Raji (cell line): ENCODE results near the gene TSPAN9.

ENCODE experiments used
- POLR2A ChIP-seq: IDR thresholded peaks from 2 replicates; pipeline ENCODE4 v1.6.1; 2011; ENCODE audit warnings: low read depth, low read length, control low read depth; ENCODE audit not compliant: insufficient read depth

Gene TSPAN9

DNA sequence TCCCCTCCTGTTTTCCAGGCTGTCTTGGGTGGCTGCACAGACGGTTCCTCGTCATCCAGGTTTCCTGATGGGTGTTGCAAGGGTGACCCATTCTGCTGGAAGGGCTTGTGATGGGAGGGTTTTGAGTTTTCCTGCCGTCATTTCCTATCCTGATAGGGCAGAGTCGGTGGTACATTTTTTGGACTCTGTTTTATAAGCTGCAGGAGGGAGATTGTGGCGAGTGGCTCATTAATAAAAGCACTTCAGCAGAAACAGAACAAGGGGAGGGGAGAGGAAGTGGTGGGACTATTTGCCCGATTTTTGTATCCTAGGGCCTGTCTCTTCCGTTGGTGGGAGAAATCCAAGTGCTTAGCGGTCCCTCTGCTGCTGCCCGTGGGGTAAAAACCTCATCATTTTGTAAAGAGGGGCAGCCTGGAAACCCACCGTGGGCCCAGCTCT lies 40.0 kb downstream of the TSPAN9 start:
- TF ChIP-seq POLR2A, result no peak

DNA sequence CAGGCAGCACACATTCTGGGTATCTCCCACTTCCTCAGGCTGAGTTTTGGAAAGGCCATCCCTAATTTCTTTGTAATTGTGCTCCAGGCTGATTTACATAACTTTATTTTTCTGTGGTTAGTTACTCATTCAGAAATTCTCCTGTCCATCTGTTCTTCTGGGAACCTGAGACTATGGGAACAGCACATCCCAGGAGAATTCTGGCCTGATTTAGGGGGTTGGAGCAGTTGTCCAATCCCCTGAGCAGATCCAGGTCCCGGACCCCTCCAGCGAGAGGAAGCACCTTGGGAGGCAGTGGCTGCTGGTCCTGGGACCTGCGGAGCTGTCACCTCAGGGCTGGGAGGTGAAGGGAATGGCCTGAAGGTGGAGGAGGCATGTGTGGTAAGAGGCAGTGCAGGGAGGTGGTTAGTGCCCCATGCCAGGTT lies 40.4 kb downstream of the TSPAN9 start:
- TF ChIP-seq POLR2A, result no peak

DNA sequence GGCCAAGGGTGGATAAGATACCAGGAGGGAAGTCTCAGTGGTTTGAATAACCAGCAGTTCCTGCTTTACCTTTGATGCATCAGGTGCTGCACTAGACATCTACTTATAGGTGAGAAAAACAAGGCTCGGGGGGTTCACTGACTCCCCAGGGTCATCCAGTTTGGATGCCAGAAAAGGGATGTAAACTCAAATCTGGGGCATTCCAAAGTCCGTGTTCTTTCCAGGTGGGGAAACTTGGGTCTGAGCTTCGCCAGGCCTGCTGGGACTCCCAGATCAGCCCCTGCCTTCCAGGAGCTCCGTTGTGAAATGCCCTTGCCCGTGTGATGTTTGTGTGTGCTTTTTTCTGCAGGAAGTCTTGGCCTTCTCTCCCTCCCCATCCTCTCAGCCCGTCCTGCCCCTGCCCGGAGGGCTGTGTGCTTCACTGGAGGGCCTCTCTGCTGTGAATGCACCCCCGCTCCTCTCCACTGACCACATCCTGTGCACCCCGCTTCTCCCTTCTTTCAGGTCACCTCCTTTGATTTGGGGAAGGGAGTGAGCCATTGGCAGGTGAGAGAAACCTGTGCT lies 42.1 kb downstream of the TSPAN9 start:
- TF ChIP-seq POLR2A, result no peak

DNA sequence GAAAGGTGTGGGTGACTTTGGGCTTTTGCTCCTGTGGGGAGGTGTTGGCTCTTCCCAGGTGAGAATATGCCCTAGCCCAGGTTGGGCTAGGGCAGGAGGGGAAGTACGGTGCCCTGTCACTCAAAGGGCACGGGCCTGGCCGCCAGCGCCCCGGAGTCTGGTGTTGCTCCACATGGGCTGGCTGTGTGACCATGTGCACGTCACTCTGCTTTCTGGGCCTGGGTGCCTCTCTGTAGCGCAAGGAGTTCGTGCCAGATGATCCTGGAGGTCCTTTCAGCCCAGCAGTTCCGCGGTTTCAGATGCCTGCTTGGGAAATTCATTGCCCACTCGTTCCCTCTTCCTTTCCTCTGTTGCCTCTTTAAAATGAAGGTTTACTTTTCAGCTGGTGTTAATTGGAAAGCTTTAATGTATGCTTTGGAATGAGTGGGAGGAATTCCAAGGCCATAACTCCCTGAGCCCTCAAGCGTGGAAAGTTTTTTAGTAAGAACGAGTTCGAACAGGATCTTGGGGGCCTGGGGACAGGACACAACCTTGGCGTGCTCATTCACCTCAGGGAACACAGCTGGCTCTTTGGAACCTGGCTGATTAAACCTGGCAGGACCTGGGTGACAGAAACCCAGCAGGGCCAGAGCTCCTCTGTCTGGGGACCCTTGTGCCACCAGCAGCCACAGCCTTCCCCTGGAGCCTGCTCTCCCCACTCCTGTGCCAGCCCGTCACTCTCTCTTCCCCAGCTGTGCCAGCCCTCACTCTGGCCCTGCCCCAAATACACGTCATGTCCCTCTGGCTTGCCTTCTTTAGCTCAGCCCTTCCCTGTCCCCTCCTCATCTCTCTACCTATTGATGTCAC lies 42.8 kb downstream of the TSPAN9 start:
- TF ChIP-seq POLR2A, result no peak

DNA sequence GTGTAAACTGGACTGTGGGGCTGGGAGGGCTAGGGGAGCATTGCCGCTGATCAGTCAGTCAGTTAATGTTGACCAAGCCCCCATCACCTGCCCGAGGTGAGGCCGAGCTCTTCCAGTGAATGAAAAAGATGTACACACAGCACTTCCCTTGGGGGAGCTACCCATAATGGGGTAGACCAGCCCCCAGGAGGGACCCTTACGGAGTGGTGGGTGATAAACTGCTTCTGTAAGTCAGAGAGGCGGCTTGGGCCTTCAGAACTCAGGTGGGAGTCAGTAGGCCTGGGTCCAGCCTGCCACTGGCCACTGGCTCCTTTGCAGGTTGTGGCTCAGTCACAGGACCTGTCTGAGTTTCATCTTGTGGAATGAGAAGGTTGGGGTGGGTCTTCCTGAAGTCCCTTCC lies 43.5 kb downstream of the TSPAN9 start:
- TF ChIP-seq POLR2A, result no peak

DNA sequence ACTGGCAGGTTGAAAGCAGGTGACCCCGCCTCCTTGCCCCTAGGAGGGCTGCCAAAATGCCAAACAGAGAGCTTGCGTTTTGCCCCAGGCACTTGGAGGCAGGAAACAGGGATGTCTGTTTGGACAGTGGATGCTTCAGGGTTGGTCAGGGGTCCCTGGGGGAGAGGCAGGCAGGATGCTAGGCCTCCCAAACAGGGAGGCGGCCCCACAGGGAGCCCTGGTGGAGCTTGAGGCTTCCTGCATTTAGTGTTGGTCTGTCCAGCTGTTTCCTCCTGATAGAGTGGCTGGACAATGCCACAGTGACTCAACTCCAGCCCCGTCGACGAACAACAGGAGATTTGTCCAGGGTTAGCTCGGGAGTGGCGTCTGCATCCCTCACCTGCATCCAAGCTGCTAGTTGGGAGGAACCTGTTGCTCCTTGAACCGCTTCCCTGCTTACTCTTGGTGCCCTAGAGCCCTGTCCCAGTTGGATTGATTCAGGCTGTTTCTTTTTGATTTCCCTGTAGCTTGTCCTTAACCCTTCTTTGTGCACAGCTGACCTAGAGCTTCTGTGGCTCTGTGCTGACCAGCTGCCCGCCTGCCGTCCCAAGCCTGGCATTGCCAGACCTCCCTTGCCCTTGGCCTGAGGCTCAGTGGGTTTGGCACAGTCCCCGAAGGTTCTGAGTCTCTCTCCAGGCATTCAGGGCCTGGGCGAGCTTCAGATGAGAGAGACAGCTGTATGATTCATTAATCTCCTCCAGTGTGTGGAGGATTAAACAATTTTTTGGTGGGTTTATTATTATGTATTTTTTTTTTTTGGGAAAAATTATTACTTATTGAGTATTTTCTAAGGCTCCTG lies 45.9 kb downstream of the TSPAN9 start:
- TF ChIP-seq POLR2A, result no peak

DNA sequence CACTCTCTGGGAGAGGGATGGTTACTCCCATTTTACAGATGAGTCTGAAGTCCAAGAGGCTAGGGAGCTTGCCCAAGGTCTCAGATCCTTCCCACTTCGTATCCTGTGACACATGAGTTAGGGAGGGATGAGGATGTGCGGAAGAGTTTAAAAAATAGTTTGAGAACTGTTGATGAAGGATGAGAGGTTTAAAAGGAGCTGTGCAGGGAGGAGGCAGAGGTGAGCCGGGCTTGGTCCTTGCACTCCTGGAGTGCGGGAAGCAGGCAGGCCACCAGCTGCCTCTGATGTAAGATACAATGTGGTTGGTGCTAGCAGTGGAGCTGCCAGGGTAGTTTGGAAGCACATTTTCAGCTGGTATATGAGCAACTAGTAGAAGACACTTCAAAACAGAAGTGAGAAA lies 46.5 kb downstream of the TSPAN9 start:
- TF ChIP-seq POLR2A, result no peak

DNA sequence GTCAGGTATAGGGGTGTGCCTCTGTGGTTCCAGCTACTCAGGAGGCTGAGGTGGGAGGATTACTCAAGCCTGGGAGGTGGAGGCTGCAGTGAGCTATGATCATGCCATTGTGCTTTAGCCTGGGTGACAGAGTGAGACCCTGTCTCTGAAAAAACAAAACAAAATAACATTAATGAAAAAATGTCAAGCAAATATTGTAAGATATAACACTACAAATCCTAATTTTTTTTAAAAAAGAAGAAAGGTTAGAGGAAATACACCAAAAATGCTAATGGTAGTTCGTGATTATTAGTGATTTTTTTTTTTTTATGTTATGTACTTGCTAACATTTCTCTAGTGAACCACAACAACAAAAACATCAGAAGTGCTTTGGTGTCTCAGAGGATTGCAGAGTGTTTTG lies 47.7 kb downstream of the TSPAN9 start:
- no peak for TF ChIP-seq POLR2A

DNA sequence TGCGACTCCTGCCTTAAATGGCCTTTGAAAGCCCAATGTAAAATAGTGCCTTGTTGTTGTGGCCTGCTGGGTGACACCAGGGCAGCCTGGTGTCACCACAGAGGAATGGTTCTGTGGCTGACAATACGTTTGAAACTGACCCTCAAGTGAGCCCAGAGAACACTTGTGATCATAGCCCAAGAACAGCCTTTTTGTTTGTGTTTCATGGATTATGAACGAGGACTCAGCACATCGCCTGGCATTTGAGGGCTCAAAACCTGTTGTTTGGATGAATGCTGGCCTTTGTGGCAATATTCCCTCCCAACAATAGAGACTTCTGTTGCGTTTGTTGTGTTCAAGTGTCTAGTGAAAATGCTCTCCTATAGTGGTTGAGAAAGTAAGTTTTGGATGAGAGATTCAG lies 48.5 kb downstream of the TSPAN9 start:
- TF ChIP-seq POLR2A, result no peak

DNA sequence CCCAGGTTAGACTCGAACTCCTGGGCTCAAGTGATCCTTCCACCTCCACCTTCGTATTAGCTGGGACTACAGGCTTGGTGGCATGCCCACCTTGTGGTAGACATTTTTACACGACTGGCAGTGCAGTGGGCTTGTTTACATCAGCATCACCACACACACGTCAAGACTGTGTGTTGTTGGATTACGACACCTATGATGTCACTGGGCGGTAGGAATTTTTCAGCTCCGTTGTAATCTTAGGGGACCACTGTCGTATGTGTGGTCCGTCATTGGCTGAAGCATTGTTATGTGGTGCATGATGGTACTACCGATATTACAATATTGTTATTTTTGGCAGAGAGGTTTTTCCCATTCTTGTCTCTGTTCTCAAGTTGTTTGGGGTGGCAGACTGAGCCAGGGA lies 50.7 kb downstream of the TSPAN9 start:
- no peak for TF ChIP-seq POLR2A

DNA sequence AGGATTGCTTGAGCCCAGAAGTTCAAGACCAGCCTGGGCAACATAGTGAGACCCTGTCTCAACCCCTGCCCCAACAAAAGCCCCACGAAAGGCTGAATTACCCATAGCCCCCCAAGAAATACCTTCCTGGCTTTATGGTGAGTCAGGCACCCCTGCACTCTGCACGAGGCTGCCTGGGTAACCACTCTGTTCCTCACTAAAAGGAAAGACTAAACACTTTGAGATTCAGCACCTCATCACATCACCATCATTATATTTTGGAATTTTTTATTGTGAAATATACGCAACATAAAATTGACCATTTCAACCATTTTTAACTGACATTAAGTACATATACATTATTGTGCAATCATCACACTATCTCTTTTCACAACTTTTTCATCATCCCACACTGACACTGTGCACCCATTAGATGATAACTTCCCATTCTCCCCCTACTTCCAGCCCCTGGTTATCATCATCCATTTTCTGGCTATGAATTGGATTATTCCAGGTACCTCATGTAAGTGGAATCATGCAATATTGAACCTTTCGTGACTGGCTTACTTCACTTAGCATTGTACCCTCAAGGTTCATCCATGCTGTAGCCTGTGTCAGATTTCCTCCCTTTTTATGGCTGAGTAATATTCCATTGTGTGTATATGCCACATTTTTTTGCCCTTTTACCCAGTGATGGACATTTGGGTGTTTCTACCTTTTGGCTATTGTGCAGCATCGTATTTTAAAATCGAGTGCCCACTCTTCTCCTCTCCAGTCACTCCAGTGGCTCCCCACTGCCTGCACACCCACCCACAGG lies 51.5 kb downstream of the TSPAN9 start:
- no peak for TF ChIP-seq POLR2A

DNA sequence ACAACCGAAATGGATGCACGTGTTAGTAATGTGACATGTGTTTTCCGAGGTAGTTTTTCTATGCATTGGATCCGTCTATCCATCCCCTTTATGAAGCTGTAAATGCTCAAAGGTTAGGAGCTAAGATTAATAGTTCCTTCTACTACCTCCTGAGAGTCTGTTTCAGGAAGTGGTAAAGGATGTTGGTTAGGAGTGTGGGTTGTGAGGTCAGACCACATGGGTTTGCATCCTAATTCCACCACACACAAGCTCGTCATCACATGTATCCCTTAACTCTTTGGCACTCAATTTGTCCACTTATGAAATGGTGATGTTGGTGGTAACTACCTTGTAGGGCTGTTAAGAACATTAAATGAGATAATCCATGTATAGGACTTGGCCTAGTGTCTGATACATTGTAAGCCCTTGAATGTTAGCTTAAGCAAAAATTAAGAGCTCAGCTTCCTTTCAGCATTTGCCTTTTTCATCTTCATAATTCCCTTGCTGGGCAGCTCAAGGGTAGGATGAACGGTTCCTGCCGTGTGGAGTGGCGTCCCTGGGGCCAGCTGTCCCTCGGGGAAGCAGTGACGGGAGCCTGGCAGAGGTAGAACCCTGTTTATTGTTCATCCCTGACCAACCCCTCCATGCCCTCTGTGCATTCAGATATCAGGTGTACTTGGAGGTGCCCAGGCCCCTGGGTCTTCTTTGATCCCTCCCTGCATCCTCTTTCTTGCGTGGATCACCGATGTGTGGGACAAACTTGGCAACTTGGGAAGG lies 52.3 kb downstream of the TSPAN9 start:
- no peak for TF ChIP-seq POLR2A

DNA sequence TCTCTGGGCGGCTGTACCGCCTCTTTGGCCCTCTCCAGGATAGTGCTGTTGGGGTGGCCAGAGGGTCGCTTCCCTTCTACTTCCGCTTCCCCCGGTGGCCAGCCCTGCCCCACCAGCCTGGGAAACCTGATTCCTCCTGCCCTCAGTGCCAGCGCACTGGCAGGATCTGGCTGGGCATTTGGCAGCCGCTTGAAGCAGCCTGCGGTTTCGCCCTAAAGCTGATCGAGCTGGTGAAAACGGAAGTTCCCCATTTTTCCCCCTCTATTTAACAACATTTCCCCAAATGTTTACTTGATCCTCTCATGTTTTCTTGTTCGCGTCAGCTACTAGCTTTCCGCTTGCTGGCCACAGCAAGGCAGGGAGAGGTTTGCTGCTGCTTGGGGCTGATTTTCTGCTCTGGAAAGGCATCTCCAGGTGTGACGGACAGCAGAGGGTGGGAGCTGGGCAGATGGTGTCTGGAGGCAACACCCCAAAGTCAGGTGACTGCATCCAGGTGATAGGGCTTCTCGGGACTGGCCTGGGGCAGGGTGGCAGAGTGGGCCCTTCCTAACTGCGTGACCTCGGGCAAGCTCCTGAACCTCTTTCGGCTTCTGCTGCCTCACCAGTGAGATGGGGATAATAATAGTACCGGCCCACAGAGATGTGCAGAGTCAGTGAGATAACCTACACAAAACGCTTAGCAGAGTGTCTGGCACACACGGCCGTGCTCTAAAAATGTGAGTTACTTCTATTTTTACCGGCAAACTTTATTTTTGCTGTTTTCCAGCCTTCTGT lies 53.1 kb downstream of the TSPAN9 start:
- no peak for TF ChIP-seq POLR2A

DNA sequence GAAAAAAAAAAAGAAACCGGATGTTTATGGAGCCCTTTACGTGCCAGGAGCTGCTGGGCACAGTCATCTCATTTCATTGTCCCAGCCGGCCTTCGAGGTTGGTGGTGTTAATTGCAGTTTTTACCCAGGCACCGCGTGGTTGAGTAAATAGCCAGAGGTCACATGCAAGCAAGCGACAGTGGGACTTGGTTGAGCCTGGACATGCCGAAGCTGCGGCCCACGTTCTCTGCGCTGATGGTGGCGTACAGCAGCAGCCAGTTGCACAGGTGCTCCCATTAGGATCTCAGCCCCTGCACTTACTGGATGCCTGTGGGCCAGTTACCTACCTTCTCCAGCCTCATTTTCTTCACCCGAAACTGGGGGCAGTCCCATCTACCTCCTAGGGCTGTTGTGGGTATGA lies 54.0 kb downstream of the TSPAN9 start:
- no peak for TF ChIP-seq POLR2A
